K562 (cell line): ENCODE results near the gene SNX27. TPM values are rescaled to one million over a fixed set of nuclear protein-coding genes. Genes with fewer than 3 reads are reported as not detected.

Experiments
- ATAC-seq: fragments of 200-7000 bp; cut with Tn5 transposase; 3 replicates; pipeline ENCODE4 v1.9.1; 2020; ENCODE audit warnings: moderate library complexity
- BruUV-seq: library from RNA; stranded (reverse); fragments of 400-500 nt; replicated peaks from 2 replicates; lab custom pipeline; 2021; lab: Mats Ljungman, UMichigan
- CTCF ChIA-PET: fragments of 300-600 bp; formaldehyde crosslinking; extraction: SDS; loops from one replicate; lab custom pipeline; 2021; ENCODE audit warnings: low intra/inter-chr PET ratio; lab: Yijun Ruan, JAX
- POLR2A ChIA-PET: fragments of 300-600, 350-650 bp; sonication (Branson Sonifier 250); formaldehyde crosslinking; extraction: SDS; loops from one replicate; lab custom pipeline; 2021; ENCODE audit warnings: antibody characterized with exemption, inconsistent platforms; lab: Yijun Ruan, JAX
- DNase-seq, 4 experiments: peaks; one replicate each; pipeline versions ENCODE4 v3.0.0 to v3.0.0-alpha.2; 2011 to 2018; ENCODE audit warnings: low spot score in 3 of 4, mixed read lengths in 3 of 4; ENCODE audit errors: extremely low read depth in 1 of 4
- FAIRE-seq: peaks from 2 replicates; lab custom pipeline; 2011; peaks lifted over from hg19 to GRCh38; lab: Jason Lieb, UNC
- H2AFZ ChIP-seq: 2 replicates; pipeline ENCODE4 v1.6.0; 2011; ENCODE audit warnings: low read depth, low read length, control low read depth, inconsistent platforms
- H3K27ac ChIP-seq: fragments of 200-600 bp; 3 replicates; pipeline ENCODE4 v1.8.0; 2011; ENCODE audit warnings: low read depth, mild to moderate bottlenecking, control low read depth, inconsistent platforms, low read length, moderate library complexity, mixed read lengths; ENCODE audit errors: extremely low read depth
- H3K27me3 ChIP-seq, 2 experiments: fragments of 300-600 bp in 1 of 2; 2 replicates in 1 of 2; 3 replicates in 1 of 2; pipeline versions ENCODE4 v1.6.0 to v1.8.0; 2011; ENCODE audit warnings: inconsistent platforms in 2 of 2, low read length in 2 of 2, mild to moderate bottlenecking in 1 of 2, mixed read lengths in 1 of 2, moderate library complexity in 1 of 2; ENCODE audit not compliant: control insufficient read depth in 2 of 2, insufficient read depth in 2 of 2
- H3K36me3 ChIP-seq: fragments of 300-600 bp; 3 replicates; pipeline ENCODE4 v1.8.0; 2011; ENCODE audit warnings: mild to moderate bottlenecking, low read length, inconsistent platforms; ENCODE audit not compliant: control insufficient read depth, insufficient read depth
- H3K4me1 ChIP-seq, 2 experiments: fragments of 200-600 bp in 1 of 2; replicated peaks in 1 of 2; 2 replicates in 1 of 2; 3 replicates in 1 of 2; pipeline versions ENCODE4 v1.5.1 to v1.8.0; 2011; ENCODE audit warnings: inconsistent platforms in 2 of 2, low read length in 2 of 2, mild to moderate bottlenecking in 1 of 2, mixed read lengths in 1 of 2, moderate library complexity in 1 of 2; ENCODE audit not compliant: control insufficient read depth in 2 of 2, insufficient read depth in 2 of 2
- H3K4me2 ChIP-seq: 2 replicates; pipeline ENCODE4 v1.6.1; 2011; ENCODE audit warnings: low read length, control low read depth, inconsistent platforms, mixed read lengths; ENCODE audit not compliant: insufficient read depth
- H3K4me3 ChIP-seq: fragments of 200-600 bp; sonication (generic), shearing (Covaris generic); 2 replicates; pipeline ENCODE4 v1.5.1; 2016; ENCODE audit warnings: control low read depth, inconsistent platforms
- H3K79me2 ChIP-seq: fragments of 200-600 bp; 3 replicates; pipeline ENCODE4 v1.8.0; 2011; ENCODE audit warnings: low read length, inconsistent platforms; ENCODE audit not compliant: control insufficient read depth, insufficient read depth
- H3K9ac ChIP-seq, 2 experiments: 2 replicates each; pipeline versions ENCODE4 v1.6.0 to v1.6.1; 2011; ENCODE audit warnings: low read depth in 2 of 2, low read length in 2 of 2, control low read depth in 1 of 2, inconsistent platforms in 1 of 2, mild to moderate bottlenecking in 1 of 2, mixed read lengths in 1 of 2; ENCODE audit not compliant: insufficient read depth in 1 of 2
- H3K9me1 ChIP-seq: one replicate; pipeline ENCODE4 v1.6.0; 2011; ENCODE audit warnings: inconsistent platforms, mild to moderate bottlenecking, low read length, moderate library complexity; ENCODE audit not compliant: control insufficient read depth, insufficient read depth
- H3K9me3 ChIP-seq: replicated peaks from 2 replicates; pipeline ENCODE4 v1.5.1; 2011; ENCODE audit warnings: low read depth, low read length, inconsistent platforms; ENCODE audit not compliant: control insufficient read depth, insufficient read depth
- H4K20me1 ChIP-seq: replicated peaks from 2 replicates; pipeline ENCODE4 v1.6.1; 2011; ENCODE audit warnings: low read length, inconsistent platforms, mixed read lengths; ENCODE audit not compliant: control insufficient read depth, insufficient read depth
- ARID4B ChIP-seq: sonication (generic); formaldehyde crosslinking; IDR thresholded peaks from 2 replicates; pipeline ENCODE4 v1.8.0; 2022; ENCODE audit warnings: mild to moderate bottlenecking, missing genetic modification reagents
- ASH1L ChIP-seq: fragments of 450-650 bp; IDR thresholded peaks from 2 replicates; pipeline ENCODE4 v1.6.1; 2018; ENCODE audit warnings: borderline replicate concordance, mild to moderate bottlenecking, low read depth; ENCODE audit not compliant: partially characterized antibody
- SOX6 ChIP-seq: fragments of 450-650 bp; IDR thresholded peaks from 2 replicates; pipeline ENCODE4 v1.6.1; 2014; ENCODE audit warnings: mild to moderate bottlenecking
- STAG1 ChIP-seq: sonication (generic); formaldehyde crosslinking; IDR thresholded peaks from 2 replicates; pipeline ENCODE4 v1.5.0; 2020; ENCODE audit warnings: missing genetic modification reagents, borderline replicate concordance
- ZNF121 ChIP-seq: sonication (generic); formaldehyde crosslinking; conservative IDR thresholded peaks from 2 replicates; pipeline ENCODE4 v1.8.0; 2022; ENCODE audit warnings: missing genetic modification reagents
- ZNF143 ChIP-seq: sonication (generic); formaldehyde crosslinking; IDR thresholded peaks from 2 replicates; pipeline ENCODE4 v1.9.0; 2022; ENCODE audit warnings: mild to moderate bottlenecking, missing genetic modification reagents
- WGBS: fragments of 100-300 bp; shearing (Covaris generic); methylation state at CpG from one replicate; pipeline ENCODE4 v1.1.6; 2016; ENCODE audit warnings: low coverage, mixed read lengths; ENCODE audit not compliant: insufficient coverage; ENCODE audit errors: missing lambda C conversion rate; 5-methylcytosine and 5-hydroxymethylcytosine counted together
- in situ Hi-C: fragments of 300-500 bp; cut with MboI; formaldehyde crosslinking; loops from 4 replicates; pipeline ENCODE4 v1.15.0; 2018; ENCODE audit warnings: inconsistent platforms, mixed read lengths
- intact Hi-C: fragments of 100-400 bp; cut with micrococcal nuclease; formaldehyde crosslinking; loops from 2 replicates; pipeline ENCODE4 v1.14.2; 2022
- polyA plus RNA-seq, 8 experiments: library from polyadenylated mRNA; depleted of rRNA in 4 of 8; stranded (reverse) in 5 of 8; unstranded in 3 of 8; fragments of >200 nt; fragmentation: Nextera tagmentation in 2 of 8; fragmentation: Illumina TruSeq in 1 of 8; extraction: Ambion mirVana in 2 of 8; extraction: Trizol in 1 of 8; gene quantifications; 2 replicates each; pipeline versions ENCODE4 v1.2.1 to v1.2.3, GENCODE V29; 2011 to 2014; ENCODE audit warnings: inconsistent platforms in 1 of 8, missing spikeins in 1 of 8
- total RNA-seq, 7 experiments: library from RNA; depleted of rRNA in 6 of 7; stranded (reverse); fragments of >200 nt in 6 of 7; fragmentation: Illumina TruSeq in 2 of 7; extraction: Trizol in 2 of 7; gene quantifications; 2 replicates each; pipeline versions ENCODE4 v1.2.1 to v1.2.3, GENCODE V29; 2011 to 2021; ENCODE audit warnings: low replicate concordance in 1 of 7

Gene SNX27
- total and polyA plus RNA-seq, 9 of the 15 experiments (the other 6 are each of a cell fraction or from before 2014, with no cell fraction given) = 4.5 to 18.7 (median 10.1) TPM

- DNase-seq = no peak
- no peak overlapping the region for H2AFZ ChIP-seq
- H3K4me2 ChIP-seq = no peak overlapping the region
- in situ Hi-C loops (no loop called here), intact Hi-C loops (no loop called here)
- no peaks in the 10 kb centered on the region for H3K9me1 ChIP-seq
- no TSS peak for BruUV-seq
- TF ChIP-seq ASH1L (no peak), STAG1 (no peak), ZNF121 (peak; percentile 71), ARID4B (CRISPR knock-in tag) (no peak), ZNF143 (CRISPR knock-in tag) (no peak), SOX6 (no peak)
- peaks cover 5% of the 10 kb centered on the region; the same call in 1 of the 3 replicates for H3K36me3 ChIP-seq
- CTCF ChIA-PET = no interaction called here
- no peaks in the 10 kb centered on the region for H3K9me3 ChIP-seq
- POLR2A ChIA-PET = interaction anchor here (0.7 to 1.6 kb wide), 3 partner anchors 14 to 211 kb away, joined by 3 to 4 read pairs (median 3); partner anchors contain the start of gene PSMB4
- peaks cover 22% of the 10 kb centered on the region for H3K79me2 ChIP-seq
- H3K4me1 ChIP-seq = peaks cover 16 to 25% of the 10 kb centered on the region in 2 experiments; a peak in 4 of 5 replicates
- H4K20me1 ChIP-seq = peaks cover 7% of the 10 kb centered on the region; the same call in 1 of the 2 replicates
- FAIRE-seq = no peak
- WGBS = 26% methylated on average over 3 of the region's 3 CpGs
- H3K27ac ChIP-seq = no peak overlapping the region
- no peak overlapping the region for H3K9ac ChIP-seq
- H3K27me3 ChIP-seq = peaks cover 0 to 3% of the 10 kb centered on the region in 2 experiments; a peak in 1 of 5 replicates
- no peak for ATAC-seq
- no peak overlapping the region for H3K4me3 ChIP-seq
These were observed 1.7 kb upstream of the SNX27 start for GRCh38 chr1:151610142-151610541.
